Measurements from ENCODE around the gene CEACAM20.

DNA sequence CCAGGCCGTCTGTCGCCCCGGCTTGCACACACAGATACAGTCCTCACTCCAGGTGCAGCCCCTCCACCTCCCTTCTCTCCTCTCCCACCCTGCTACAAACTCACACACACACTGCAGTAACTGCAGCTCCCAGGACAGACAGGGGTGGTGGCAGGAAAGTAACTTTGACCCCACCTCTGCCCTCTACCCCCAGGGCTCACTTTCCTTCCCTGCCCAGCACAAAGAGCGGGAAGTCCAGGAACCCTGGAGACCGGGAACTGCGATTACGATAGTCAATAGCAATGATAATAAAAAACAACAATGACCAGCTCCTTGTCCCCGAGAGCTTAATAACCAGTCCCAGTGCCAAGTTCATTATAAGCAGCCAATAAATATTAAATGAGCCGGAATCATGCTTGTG lies at the start of gene CEACAM20:
- TF ChIP-seq, protein P1, sequence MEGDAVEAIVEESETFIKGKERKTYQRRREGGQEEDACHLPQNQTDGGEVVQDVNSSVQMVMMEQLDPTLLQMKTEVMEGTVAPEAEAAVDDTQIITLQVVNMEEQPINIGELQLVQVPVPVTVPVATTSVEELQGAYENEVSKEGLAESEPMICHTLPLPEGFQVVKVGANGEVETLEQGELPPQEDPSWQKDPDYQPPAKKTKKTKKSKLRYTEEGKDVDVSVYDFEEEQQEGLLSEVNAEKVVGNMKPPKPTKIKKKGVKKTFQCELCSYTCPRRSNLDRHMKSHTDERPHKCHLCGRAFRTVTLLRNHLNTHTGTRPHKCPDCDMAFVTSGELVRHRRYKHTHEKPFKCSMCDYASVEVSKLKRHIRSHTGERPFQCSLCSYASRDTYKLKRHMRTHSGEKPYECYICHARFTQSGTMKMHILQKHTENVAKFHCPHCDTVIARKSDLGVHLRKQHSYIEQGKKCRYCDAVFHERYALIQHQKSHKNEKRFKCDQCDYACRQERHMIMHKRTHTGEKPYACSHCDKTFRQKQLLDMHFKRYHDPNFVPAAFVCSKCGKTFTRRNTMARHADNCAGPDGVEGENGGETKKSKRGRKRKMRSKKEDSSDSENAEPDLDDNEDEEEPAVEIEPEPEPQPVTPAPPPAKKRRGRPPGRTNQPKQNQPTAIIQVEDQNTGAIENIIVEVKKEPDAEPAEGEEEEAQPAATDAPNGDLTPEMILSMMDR (IDR thresholded peaks at IDR 0.05), result no peak
- TF ChIP-seq POLR2A (IDR thresholded peaks at IDR 0.05) (no peak), POLR2AphosphoS5 (IDR thresholded peaks at IDR 0.05) (no peak), EP300 (IDR thresholded peaks at IDR 0.05; ENCODE audit: low read depth) (no peak)
